22Rv1 (cell line): ENCODE results near the gene PAK1IP1.

ENCODE experiments used
- CTCF ChIP-seq: fragments of 450-650 bp; IDR thresholded peaks from 2 replicates; pipeline ENCODE4 v1.5.1; 2017; ENCODE audit warnings: mild to moderate bottlenecking
- ZFX ChIP-seq: fragments of 450-650 bp; IDR thresholded peaks from 2 replicates; pipeline ENCODE4 v1.6.1; 2017; ENCODE audit warnings: antibody characterized with exemption, borderline replicate concordance

GRCh38 chr6:10719296-10719963 is 24.7 kb downstream of the PAK1IP1 start:
- TF ChIP-seq CTCF, result no peak
- no peak for TF ChIP-seq ZFX
